ENCODE data around the gene LRMDA. TPM values are rescaled to one million over a fixed set of nuclear protein-coding genes. Genes with fewer than 3 reads are reported as not detected.

Gene LRMDA
- total RNA-seq, 1 experiment from 2014 or later = 4.8 TPM

DNA sequence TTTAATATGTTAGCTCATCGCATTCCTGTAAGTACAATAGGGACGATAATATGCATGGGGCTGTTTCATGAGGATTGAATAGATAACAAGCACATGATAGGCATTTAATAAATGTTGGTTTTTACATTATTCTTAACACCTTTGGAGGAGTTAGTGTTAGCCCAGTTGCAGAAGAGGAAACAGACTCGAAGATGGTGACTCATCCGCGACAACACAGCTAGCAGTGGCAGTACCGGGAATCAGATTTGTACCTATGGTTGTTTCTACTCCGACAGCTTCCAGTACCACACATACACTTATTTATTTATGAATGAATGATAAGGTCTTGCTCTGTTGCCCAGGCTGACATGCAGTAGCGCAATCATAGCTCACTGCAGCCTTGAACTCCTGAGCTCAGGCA lies 2.9 kb downstream of the LRMDA start:
- H3K9me3 ChIP-seq (ENCODE audit: control insufficient read depth in 1 of 2, insufficient read depth in 1 of 2, low read depth in 1 of 2, low read length in 2 of 2) = no peaks in the 10 kb centered on the region
- H3K27me3 ChIP-seq (ENCODE audit: insufficient read depth, low read length) = no peaks in the 10 kb centered on the region
- no peak overlapping the region for H3K9ac ChIP-seq (ENCODE audit: low read length)
- H3K36me3 ChIP-seq (ENCODE audit: control insufficient read depth in 1 of 2, insufficient read depth in 2 of 2, low read length in 2 of 2) = no peaks in the 10 kb centered on the region
- H4K20me1 ChIP-seq (ENCODE audit: insufficient read depth) = no peaks in the 10 kb centered on the region
- no peak overlapping the region for H2AFZ ChIP-seq (ENCODE audit: low read depth, low read length, poor library complexity, severe bottlenecking)
- intact Hi-C loops (cut with micrococcal nuclease) = no loop called here
- CTCF ChIA-PET = no interaction called here
- DNase-seq (ENCODE audit: low read depth, low spot score) = no peak
- TF ChIP-seq FOSL1 (IDR thresholded peaks at IDR 0.05; ENCODE audit: low read depth) = no peak
- TF ChIP-seq ZNF274 (IDR thresholded peaks at IDR 0.05; ENCODE audit: low read depth, low read length) = no peak
- TF ChIP-seq JUND (IDR thresholded peaks at IDR 0.05) = no peak
- TF ChIP-seq, protein P1, sequence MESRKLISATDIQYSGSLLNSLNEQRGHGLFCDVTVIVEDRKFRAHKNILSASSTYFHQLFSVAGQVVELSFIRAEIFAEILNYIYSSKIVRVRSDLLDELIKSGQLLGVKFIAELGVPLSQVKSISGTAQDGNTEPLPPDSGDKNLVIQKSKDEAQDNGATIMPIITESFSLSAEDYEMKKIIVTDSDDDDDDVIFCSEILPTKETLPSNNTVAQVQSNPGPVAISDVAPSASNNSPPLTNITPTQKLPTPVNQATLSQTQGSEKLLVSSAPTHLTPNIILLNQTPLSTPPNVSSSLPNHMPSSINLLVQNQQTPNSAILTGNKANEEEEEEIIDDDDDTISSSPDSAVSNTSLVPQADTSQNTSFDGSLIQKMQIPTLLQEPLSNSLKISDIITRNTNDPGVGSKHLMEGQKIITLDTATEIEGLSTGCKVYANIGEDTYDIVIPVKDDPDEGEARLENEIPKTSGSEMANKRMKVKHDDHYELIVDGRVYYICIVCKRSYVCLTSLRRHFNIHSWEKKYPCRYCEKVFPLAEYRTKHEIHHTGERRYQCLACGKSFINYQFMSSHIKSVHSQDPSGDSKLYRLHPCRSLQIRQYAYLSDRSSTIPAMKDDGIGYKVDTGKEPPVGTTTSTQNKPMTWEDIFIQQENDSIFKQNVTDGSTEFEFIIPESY (IDR thresholded peaks at IDR 0.05; ENCODE audit: extremely low read depth, insufficient replicate concordance, low read length) = no peak
- TF ChIP-seq, protein P2, sequence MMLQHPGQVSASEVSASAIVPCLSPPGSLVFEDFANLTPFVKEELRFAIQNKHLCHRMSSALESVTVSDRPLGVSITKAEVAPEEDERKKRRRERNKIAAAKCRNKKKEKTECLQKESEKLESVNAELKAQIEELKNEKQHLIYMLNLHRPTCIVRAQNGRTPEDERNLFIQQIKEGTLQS (IDR thresholded peaks at IDR 0.05) = no peak
- no peak for TF ChIP-seq YY1 (IDR thresholded peaks at IDR 0.05; ENCODE audit: extremely low read depth, insufficient replicate concordance, low read depth, low read length)
- no peak overlapping the region for H3K4me2 ChIP-seq (ENCODE audit: low read length)
- BruUV-seq (replicated peaks) = no TSS peak
- no peaks in the 10 kb centered on the region; the same call in 1 of the 2 replicates for H3K9me2 ChIP-seq (ENCODE audit: insufficient read depth)
- POLR2A ChIA-PET = no interaction called here
- H3K27ac ChIP-seq (ENCODE audit: low read depth, low read length) = no peak overlapping the region
- H3K79me2 ChIP-seq (ENCODE audit: insufficient read depth, low read length) = no peaks in the 10 kb centered on the region
- peaks cover 11 to 28% of the 10 kb centered on the region in 2 experiments for H3K4me1 ChIP-seq (ENCODE audit: control insufficient read depth in 1 of 2, insufficient read depth in 2 of 2, low read length in 2 of 2)
- no peak overlapping the region for H3K4me3 ChIP-seq (replicated peaks in 1 of 2; ENCODE audit: low read depth in 1 of 2, low read length in 2 of 2)
- RAD21 ChIA-PET (ENCODE audit: low non-redundant PET in 1 of 2, low total read pairs in 2 of 2, uncharacterized antibody in 2 of 2, unreplicated experiment in 2 of 2) = no interaction called here
- ATAC-seq = no peak

DNA sequence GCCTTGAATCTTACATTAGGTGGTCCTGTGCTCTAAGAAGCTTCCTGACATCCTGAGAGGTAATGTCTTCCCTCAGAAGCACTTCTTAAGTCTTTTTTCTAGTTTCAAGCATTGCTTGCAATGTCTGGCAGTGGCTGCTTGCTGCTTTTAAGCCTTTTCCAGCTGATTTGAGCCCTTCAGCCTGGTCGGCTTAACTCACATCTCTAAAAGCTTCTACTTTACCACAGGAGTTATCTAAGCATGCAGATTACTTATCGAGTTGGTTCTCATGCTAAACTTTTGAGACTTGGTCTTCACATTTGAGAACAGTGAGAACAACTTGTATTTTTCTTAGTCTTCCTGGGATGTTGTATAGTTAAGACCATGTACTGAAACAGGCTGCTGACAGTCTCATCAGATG lies 3.9 kb downstream of the LRMDA start:
- H3K9me3 ChIP-seq (ENCODE audit: control insufficient read depth in 1 of 2, insufficient read depth in 1 of 2, low read depth in 1 of 2, low read length in 2 of 2) = no peaks in the 10 kb centered on the region
- H3K79me2 ChIP-seq (ENCODE audit: insufficient read depth, low read length) = no peaks in the 10 kb centered on the region
- no peak overlapping the region for H3K9ac ChIP-seq (ENCODE audit: low read length)
- no peaks in the 10 kb centered on the region for H4K20me1 ChIP-seq (ENCODE audit: insufficient read depth)
- peaks cover 4 to 20% of the 10 kb centered on the region in 2 experiments; a peak in 3 of 4 replicates for H3K4me1 ChIP-seq (ENCODE audit: control insufficient read depth in 1 of 2, insufficient read depth in 2 of 2, low read length in 2 of 2)
- DNase-seq (ENCODE audit: low read depth, low spot score) (no peak), ATAC-seq (no peak)
- no peaks in the 10 kb centered on the region for H3K36me3 ChIP-seq (ENCODE audit: control insufficient read depth in 1 of 2, insufficient read depth in 2 of 2, low read length in 2 of 2)
- TF ChIP-seq, protein P3, sequence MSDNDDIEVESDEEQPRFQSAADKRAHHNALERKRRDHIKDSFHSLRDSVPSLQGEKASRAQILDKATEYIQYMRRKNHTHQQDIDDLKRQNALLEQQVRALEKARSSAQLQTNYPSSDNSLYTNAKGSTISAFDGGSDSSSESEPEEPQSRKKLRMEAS (IDR thresholded peaks at IDR 0.05) = no peak
- TF ChIP-seq ELF1 (IDR thresholded peaks at IDR 0.05; ENCODE audit: borderline replicate concordance, low read depth) (no peak), FOSL1 (IDR thresholded peaks at IDR 0.05; ENCODE audit: low read depth) (no peak), CBX3 (IDR thresholded peaks at IDR 0.05; ENCODE audit: low read depth) (no peak)
- POLR2A ChIA-PET = interaction anchor here (0.7 kb wide), 1 partner anchor 10 kb away, joined by 4 read pairs; no protein-coding TSS in a partner anchor
- no peak overlapping the region for H2AFZ ChIP-seq (ENCODE audit: low read depth, low read length, poor library complexity, severe bottlenecking)
- H3K27ac ChIP-seq (ENCODE audit: low read depth, low read length) = no peak overlapping the region
- BruUV-seq (replicated peaks) = no TSS peak
- RAD21 ChIA-PET (ENCODE audit: low non-redundant PET in 1 of 2, low total read pairs in 2 of 2, uncharacterized antibody in 2 of 2, unreplicated experiment in 2 of 2) = no interaction called here
- H3K9me2 ChIP-seq (ENCODE audit: insufficient read depth) = no peaks in the 10 kb centered on the region; the same call in 1 of the 2 replicates
- H3K4me2 ChIP-seq (ENCODE audit: low read length) = no peak overlapping the region
- H3K27me3 ChIP-seq (ENCODE audit: insufficient read depth, low read length) = no peaks in the 10 kb centered on the region
- H3K4me3 ChIP-seq (replicated peaks in 1 of 2; ENCODE audit: low read depth in 1 of 2, low read length in 2 of 2) = no peak overlapping the region
- intact Hi-C loops (cut with micrococcal nuclease) = no loop called here
- CTCF ChIA-PET = no interaction called here

Data from HCT116 (cell line).